Neural progenitor cell (in vitro differentiated cells): ENCODE data around the gene MRTO4.

Source experiments
- EZH2 ChIP-seq: fragments of 200-600 bp; sonication (generic); IDR thresholded peaks from 2 replicates; pipeline ENCODE4 v1.6.1; 2017; ENCODE audit warnings: antibody characterized with exemption, mild to moderate bottlenecking, moderate library complexity
- EZH2phosphoT487 ChIP-seq: fragments of 200-600 bp; sonication (generic); IDR thresholded peaks from 2 replicates; pipeline ENCODE4 v1.6.1; 2017; ENCODE audit warnings: antibody characterized with exemption
- TF ChIP-seq, protein P1 (sequence below): fragments of 200-600 bp; sonication (generic); IDR thresholded peaks from 2 replicates; pipeline ENCODE4 v1.5.1; 2017; ENCODE audit warnings: antibody characterized with exemption, mild to moderate bottlenecking

DNA sequence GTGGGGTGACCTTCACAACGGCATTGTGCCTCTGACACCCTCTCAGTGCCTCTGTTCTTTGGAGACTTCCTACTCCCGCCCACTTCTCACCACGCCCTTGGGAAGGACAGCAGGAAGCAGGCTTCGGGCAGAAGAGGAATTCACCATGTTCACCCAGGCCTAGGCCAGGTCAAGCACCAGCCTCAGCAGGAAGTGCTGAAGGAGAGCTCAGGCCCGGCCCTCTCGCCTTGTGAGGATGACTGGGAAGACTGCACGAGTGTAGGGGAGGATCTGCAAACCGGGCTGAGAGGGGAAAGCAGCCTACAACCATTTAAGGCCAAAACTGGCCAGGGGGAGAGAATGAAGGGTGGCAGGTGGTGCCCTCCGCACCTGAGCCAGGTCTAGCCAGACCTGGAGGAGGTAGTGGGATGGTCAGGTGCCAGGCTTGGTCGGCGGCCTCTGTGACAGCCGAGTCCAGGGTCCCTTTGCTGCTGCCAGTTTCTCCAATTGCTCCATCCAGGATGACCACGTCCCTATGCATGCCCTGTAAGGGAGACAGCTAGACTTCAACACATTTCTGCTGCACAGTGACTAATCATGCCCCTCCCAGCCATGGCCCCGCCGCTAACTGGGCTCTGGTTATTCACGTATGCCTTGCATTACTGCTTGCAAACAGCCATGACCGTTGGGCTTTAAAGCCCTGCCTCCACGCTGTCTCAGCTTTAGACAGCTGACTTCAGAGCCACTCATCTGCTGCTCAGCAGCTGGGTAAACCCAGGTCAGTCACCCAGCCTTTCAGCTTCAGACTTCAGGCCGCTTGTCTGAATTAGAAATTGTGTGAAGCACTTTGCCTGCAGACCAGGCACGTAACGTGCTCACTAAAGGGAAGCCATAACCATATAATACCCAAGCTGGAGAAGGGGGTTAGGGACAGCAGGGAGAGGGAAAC is 8.9 kb downstream of the MRTO4 start:
- TF ChIP-seq, protein P1, sequence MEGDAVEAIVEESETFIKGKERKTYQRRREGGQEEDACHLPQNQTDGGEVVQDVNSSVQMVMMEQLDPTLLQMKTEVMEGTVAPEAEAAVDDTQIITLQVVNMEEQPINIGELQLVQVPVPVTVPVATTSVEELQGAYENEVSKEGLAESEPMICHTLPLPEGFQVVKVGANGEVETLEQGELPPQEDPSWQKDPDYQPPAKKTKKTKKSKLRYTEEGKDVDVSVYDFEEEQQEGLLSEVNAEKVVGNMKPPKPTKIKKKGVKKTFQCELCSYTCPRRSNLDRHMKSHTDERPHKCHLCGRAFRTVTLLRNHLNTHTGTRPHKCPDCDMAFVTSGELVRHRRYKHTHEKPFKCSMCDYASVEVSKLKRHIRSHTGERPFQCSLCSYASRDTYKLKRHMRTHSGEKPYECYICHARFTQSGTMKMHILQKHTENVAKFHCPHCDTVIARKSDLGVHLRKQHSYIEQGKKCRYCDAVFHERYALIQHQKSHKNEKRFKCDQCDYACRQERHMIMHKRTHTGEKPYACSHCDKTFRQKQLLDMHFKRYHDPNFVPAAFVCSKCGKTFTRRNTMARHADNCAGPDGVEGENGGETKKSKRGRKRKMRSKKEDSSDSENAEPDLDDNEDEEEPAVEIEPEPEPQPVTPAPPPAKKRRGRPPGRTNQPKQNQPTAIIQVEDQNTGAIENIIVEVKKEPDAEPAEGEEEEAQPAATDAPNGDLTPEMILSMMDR, result no peak
- TF ChIP-seq EZH2phosphoT487, result no peak
- no peak for TF ChIP-seq EZH2
